ENCODE data around the gene TUBB2B.

DNA sequence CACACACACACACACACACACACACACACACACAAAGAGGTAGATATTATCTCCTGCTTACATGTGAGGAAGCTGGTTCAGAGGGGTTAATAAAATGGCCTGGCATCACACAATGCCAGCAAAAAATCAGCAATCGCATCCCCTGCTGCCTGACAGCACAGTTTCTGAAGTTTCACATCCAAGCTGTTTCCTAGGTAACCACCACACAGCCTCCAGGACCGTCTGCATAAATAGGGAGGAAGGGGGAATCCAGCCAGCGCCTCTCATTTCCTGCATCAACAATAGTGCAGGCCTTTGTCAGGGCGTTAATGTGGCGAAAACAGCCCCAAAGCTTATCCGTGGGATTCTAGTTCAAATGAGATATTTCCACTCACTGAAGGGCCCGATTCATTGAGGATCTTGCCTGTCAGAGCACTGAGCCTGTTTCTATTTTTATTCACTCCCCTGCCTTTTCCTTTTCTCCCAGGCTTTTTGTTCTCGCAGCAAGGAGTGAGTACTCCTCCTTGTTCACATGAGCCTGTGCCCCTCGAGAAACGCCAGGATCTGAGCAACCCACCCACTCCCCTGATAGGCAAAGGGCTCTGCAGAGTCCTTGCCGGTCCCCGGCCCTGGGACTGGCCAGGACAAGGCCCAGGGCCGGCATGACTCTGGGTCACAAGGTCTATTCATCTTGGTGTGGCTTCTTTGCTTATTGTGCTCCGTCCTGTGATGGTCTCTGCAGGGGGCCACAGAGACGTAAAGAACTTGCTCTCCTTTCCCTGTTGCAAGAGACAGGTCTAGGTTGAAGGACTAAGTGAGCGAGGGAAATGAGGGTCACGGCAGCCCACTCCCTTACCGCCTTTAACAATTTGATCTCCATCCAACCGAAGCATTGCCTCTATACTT, 32.7 kb downstream of the TUBB2B start:
- TF ChIP-seq EP300 (IDR thresholded peaks at IDR 0.05) (no peak), POLR2A (IDR thresholded peaks at IDR 0.05) (no peak), POLR2AphosphoS5 (IDR thresholded peaks at IDR 0.05) (no peak)
- TF ChIP-seq, protein P1, sequence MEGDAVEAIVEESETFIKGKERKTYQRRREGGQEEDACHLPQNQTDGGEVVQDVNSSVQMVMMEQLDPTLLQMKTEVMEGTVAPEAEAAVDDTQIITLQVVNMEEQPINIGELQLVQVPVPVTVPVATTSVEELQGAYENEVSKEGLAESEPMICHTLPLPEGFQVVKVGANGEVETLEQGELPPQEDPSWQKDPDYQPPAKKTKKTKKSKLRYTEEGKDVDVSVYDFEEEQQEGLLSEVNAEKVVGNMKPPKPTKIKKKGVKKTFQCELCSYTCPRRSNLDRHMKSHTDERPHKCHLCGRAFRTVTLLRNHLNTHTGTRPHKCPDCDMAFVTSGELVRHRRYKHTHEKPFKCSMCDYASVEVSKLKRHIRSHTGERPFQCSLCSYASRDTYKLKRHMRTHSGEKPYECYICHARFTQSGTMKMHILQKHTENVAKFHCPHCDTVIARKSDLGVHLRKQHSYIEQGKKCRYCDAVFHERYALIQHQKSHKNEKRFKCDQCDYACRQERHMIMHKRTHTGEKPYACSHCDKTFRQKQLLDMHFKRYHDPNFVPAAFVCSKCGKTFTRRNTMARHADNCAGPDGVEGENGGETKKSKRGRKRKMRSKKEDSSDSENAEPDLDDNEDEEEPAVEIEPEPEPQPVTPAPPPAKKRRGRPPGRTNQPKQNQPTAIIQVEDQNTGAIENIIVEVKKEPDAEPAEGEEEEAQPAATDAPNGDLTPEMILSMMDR (IDR thresholded peaks at IDR 0.05), result no peak

Measured in upper lobe of left lung (tissue), 4 donors.